Measurements from ENCODE around the gene PHF21A.

DNA sequence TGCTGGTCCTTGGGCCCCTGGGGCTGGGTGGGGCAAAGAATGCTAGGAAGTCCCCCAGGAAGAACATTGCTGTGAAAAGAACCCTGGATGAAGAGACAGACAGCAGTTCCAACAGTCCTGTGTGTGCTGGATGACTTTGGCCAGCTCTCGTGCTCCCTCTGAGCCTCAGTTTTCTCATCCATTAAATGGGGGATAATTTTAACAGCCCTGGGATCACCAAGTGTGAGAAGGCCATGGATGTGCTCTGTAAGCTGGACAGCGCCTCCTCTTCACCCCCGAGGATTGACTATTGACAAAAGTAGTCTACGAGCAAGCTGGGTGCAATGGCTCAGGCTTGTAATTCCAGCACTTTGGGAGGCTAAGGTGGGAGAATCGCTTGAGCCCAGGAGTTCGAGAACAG lies 196.3 kb downstream of the PHF21A start:
- no peak for TF ChIP-seq GABPA (IDR thresholded peaks at IDR 0.05; ENCODE audit: borderline replicate concordance, insufficient read depth, low read length)
- no peak for TF ChIP-seq POLR2A (IDR thresholded peaks at IDR 0.05; ENCODE audit: control extremely low read depth in 1 of 2, low read depth in 2 of 2, low read length in 2 of 2)
- no peak for TF ChIP-seq NANOG (IDR thresholded peaks at IDR 0.05; ENCODE audit: insufficient read depth, low read depth, low read length, poor library complexity, severe bottlenecking)
- TF ChIP-seq, protein P1, sequence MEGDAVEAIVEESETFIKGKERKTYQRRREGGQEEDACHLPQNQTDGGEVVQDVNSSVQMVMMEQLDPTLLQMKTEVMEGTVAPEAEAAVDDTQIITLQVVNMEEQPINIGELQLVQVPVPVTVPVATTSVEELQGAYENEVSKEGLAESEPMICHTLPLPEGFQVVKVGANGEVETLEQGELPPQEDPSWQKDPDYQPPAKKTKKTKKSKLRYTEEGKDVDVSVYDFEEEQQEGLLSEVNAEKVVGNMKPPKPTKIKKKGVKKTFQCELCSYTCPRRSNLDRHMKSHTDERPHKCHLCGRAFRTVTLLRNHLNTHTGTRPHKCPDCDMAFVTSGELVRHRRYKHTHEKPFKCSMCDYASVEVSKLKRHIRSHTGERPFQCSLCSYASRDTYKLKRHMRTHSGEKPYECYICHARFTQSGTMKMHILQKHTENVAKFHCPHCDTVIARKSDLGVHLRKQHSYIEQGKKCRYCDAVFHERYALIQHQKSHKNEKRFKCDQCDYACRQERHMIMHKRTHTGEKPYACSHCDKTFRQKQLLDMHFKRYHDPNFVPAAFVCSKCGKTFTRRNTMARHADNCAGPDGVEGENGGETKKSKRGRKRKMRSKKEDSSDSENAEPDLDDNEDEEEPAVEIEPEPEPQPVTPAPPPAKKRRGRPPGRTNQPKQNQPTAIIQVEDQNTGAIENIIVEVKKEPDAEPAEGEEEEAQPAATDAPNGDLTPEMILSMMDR (IDR thresholded peaks at IDR 0.05; ENCODE audit: control extremely low read depth in 1 of 3, insufficient read depth in 1 of 3, low read depth in 1 of 3, low read length in 3 of 3), result no peak
- TF ChIP-seq EZH2 (IDR thresholded peaks at IDR 0.05; ENCODE audit: low read depth, low read length, severe bottlenecking), result no peak
- TF ChIP-seq TCF12 (IDR thresholded peaks at IDR 0.05; ENCODE audit: low read depth, low read length), result no peak
- no peak for TF ChIP-seq KDM5A (IDR thresholded peaks at IDR 0.05; ENCODE audit: low read length)
- no peak for TF ChIP-seq SP2 (IDR thresholded peaks at IDR 0.05; ENCODE audit: low read length)
- no peak for TF ChIP-seq BCL11A (IDR thresholded peaks at IDR 0.05; ENCODE audit: low read depth in 2 of 2, low read length in 2 of 2)
- no peak for TF ChIP-seq ZNF274 (IDR thresholded peaks at IDR 0.05; ENCODE audit: borderline replicate concordance, extremely low read depth, low read length)
- no peak for TF ChIP-seq TEAD4 (IDR thresholded peaks at IDR 0.05; ENCODE audit: low read depth, low read length)
- TF ChIP-seq RBBP5 (IDR thresholded peaks at IDR 0.05; ENCODE audit: borderline replicate concordance, low read depth, low read length), result no peak
- TF ChIP-seq SP1 (IDR thresholded peaks at IDR 0.05; ENCODE audit: low read depth, low read length), result no peak
- TF ChIP-seq SUZ12 (IDR thresholded peaks at IDR 0.05; ENCODE audit: low read length), result no peak
